ENCODE measurements around the gene FGR.
"Not testable (repeated sequence)": the region's sequence is repeated elsewhere in the genome, so short reads cannot be mapped to it uniquely, and the experiment has no call there.

FGR gene

DNA sequence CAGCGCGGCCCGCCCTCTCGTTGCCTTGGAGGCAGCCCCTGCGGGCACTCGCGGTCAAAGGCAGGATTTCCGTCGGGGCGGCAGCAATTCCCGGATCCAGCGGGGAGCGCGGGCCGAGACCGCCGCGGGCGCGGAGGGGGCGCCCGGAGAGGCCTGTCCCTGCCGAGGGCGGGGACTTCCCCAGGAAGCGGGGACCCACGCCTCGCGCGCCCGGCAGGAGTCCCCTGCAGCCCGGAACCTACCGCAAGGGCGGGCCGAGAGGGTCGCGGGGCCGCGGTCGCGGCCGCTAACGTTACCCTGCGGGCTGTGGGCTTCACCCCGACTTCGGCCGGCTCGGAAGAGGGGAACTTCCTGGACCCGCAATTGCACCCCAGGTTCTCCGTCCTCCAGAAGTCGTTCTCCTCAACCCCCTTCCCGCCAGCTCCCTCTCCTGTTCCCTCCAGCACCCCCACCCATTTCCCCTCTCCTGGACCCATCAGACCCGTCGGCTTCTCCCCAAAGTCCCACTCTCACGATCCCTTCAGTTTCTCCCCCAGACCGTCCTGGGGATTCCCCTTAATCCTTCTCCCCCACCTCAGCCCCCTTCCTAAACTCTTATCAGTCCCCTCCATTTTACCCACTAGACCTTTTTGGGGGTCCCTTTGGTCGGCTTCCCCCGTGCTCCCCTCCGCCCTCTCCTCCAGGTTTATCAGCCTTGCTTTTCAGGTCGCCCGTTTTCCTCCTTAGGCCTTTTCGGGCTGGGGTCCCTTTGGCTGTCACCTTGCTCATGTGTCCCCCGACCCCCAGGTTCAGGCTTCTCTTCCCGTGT, 604 bp downstream of the FGR start:
- DNase-seq, result no peak

GRCh38 chr1:27633640-27634176, 1.3 kb downstream of the FGR start:
- no peak for DNase-seq

- no peak for DNase-seq
These were observed 1.7 kb downstream of the FGR start for GRCh38 chr1:27633298-27633610.

DNA sequence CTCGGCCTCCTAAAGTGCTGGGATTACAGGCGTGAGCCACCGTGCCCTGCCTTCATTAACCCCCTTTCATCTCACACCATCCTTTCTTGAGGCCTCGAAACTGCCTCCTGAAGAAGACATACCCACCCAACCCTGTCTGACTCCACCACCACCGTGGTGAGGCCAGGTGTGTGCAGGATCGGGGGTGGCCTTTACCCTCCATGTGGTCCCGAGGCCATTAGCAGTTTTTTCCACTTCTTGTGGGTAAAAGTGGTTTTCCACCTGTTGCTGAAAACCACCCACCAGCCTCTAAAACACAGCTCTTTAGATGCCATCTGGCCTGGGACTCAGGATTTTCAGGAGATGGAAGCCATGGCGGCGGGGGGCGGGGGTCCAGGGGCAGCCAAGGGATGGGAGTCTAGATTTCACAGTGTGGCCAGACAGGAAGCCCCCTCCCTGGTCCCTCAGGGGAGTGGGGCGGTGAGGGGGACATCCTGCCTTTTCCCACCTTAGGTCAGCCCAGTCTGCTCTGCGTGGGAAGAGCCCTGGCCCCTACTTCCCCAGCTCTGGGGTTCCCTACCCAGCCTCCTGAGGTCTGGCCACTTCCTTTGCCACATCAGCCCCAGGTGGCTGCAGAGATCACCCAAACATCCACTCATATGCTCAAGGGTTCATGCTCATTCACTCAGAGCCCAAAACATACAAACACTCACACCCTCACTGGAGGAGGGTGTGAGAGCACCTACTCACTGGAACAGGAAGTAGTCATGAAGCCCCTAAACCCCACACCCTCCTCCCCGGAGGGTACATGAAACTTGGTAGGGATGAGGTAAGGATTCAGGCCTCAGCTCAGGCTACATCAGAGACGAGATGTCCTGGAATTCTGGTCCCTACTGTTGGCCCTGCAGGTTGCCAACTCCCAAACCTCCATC, 2.3 kb downstream of the FGR start:
- no peak for DNase-seq

- no peak for DNase-seq
These were observed 4.0 kb downstream of the FGR start for GRCh38 chr1:27630859-27631491.

DNA sequence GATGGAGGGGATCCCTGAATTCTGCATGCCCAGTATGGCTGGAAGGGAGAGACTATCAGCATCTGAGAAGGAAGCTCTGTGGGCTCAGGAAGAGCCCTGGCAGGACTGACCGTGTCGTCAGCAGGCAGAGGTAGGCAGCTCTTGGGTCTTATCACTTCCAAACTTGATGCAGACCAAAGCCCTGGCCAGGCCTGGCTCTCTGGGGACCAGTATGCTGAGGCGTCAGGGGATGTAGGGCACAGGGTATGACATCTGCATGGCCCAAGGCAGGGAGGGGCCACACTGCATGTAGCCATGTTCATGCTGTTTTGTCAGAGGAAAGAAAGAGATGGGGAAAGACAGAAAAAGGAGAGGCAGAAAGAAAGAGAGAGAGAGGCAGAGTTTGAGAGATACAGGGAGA, 6.3 kb downstream of the FGR start:
- DNase-seq, result no peak

GRCh38 chr1:27627733-27628132, 7.3 kb downstream of the FGR start:
- not testable (repeated sequence) for DNase-seq

- DNase-seq, result no peak
These were observed 7.9 kb downstream of the FGR start for GRCh38 chr1:27627061-27627460.

- no peak for DNase-seq
These were observed 8.7 kb downstream of the FGR start for GRCh38 chr1:27626031-27626935.

- DNase-seq, result no peak
These were observed 10.4 kb downstream of the FGR start for GRCh38 chr1:27624467-27625178.

DNA sequence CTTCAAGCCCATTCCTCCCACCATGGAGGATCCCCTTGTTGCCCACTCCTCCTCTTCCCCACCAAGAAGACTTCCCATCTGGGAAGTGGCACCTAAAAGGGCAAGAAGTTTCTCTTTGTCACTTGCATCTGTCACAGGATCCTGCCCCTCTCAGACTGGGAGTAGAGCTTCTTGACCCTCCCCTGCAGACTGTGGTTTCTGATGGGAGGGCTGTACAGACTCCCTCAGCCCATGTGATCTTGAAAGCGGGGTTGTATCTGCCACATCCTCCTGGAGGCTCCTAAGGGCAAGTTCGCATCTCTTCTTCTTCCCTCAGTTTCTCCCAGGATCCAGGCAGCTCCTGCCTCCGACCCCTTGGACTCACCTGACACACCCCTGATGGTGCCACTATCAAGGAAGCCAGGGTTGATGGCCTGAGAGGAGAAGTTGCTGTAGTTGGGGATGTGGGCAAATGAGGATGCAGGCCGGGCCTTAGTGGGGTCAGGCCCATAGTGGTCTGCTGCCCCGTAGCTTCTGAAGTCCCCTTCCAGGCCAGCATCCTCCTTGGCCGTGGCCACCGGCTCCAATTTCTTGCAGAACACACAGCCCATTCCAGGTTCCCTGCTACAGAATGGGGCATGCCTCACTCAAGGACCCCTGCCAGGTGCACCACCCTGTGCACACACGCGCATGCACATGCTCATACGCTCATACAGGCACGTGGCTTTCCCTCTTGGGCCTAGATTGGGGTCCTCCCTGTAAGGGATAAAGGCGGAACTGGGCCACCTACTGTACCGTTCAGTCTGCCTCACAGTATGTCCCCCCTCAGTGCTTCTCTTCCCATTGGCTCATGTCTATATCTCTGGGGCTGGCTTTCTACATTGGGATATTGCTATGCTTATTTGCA, 11.4 kb downstream of the FGR start:
- no peak for DNase-seq

- no peak for DNase-seq
These were observed 12.2 kb downstream of the FGR start for GRCh38 chr1:27622828-27623227.

GRCh38 chr1:27621051-27621920, 13.7 kb downstream of the FGR start:
- no peak for DNase-seq

- DNase-seq, result not testable (repeated sequence)
These were observed 15.1 kb downstream of the FGR start for GRCh38 chr1:27619782-27620438.

GRCh38 chr1:27618341-27619082, 16.5 kb downstream of the FGR start:
- DNase-seq, result no peak

DNA sequence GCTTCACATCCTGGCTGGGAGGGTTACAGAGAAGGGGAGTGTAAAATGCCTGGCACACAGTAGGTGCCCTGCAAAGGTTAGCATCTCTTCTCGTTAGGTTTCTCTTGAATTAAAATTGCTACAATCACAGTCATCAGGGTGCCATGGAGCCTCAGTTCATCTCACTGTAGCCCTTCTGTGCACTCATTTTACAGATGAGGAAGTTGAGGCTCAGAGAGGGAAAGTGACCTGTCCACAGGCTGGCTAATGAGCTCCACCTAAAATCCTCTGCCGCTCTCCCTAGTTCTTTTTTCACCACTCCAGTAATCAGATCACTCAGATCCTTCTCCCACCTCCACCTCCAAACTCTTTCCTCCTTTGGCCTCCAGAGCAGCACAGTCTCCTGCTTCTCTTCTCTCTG, 17.6 kb downstream of the FGR start:
- DNase-seq, result no peak

- no peak for DNase-seq
These were observed 18.5 kb downstream of the FGR start for GRCh38 chr1:27616441-27616840.
